ENCODE measurements around the gene GNGT2.

Gene GNGT2

DNA sequence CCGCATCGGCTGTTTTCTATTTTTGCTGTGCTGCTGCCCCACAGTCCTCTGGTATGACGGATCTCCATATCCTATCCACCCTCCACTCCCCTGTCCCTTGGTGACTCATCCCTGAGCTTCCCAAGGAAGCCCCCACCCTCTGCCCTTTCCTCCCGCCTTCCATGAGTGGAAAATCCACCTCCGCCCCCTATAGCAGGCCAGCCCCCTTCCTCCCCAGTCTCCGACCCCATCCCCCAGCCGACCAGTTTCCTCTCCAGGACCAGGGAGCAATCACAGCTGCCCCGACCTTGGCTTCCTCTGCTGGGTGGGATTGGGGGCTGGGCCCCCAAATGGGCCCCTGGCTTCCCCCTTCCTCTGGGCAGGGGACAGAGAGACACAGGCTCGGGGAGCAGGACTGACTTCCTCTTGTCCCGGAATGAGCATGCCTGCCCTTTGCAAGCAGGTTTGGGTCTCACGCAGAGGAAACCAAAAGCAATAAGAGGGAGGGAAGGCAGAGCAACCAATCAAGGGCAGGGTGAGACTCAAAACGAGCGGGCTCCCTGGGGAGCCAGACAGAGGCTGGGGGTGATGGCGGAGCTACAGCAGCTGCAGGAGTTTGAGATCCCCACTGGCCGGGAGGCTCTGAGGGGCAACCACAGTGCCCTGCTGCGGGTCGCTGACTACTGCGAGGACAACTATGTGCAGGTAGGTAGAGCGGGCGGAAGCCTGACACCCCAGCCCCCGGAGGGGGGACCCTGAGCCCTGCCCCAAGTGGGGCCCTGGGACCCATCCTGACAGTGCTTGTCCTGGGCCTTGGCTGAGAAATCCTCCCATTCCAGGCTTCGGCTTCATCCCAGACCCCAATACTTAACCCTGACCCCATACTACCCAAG lies at the start of gene GNGT2, which contains the start of gene ABI3:
TSS of gene GNGT2 (minus strand) at position 417 of the 872 bp plus-strand sequence. CDS start 3,152 bp downstream, outside the sequence.
TSS of gene ABI3 (plus strand) at position 550 of the 872 bp plus-strand sequence. CDS start at position 568, 18 bp downstream.
- no peak for DNase-seq

DNA sequence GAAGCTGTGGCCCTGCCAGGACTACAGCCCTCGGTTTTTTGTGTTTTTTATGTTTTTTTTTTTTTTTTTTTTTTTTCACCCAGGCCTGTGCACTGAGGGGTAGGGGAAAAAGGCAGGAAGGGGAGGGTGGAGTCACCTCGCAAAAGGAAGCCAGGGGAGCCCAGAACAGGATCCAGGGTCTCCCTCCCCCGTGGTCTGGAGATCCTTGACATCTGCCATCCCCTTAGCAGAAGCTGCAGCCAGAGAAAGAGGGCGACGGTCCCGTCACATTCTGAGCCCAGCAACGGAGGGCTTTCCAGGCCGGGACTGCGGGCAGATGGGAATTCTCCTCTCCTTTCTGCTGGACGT lies 49.3 kb upstream of the GNGT2 start:
- no peak for DNase-seq

GRCh38 chr17:49258394-49258793 lies 48.0 kb upstream of the GNGT2 start:
- DNase-seq = no peak

GRCh38 chr17:49255125-49255524 lies 44.8 kb upstream of the GNGT2 start:
- no peak for DNase-seq

- DNase-seq = no peak
These were observed 43.7 kb upstream of the GNGT2 start for GRCh38 chr17:49254066-49254465.

DNA sequence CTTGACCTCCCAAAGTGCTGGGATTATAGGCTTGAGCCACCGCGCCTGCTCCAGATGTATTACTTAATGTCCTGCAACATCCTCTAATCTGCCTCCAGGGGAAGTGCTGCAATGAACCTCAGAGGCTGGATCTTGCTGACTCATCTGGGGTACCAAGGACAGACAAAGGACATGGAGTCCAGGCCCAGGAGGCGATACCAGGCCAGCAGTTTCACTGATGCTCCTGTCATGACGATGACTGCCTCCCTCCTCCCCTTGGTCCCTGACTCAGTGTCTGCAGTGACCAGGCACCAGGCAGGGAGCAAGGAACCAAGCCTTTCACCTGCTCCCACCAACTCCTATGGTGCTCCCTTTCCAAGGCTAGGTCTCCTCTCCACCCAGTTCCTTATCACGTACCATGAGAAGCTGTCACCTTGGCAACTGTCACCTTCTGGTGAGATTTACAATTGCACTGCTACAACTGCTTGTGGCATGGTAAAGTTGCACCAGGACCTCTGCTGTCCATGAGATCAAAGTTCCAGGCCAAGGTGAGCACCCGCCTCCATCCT lies 41.8 kb upstream of the GNGT2 start:
- DNase-seq = no peak

- DNase-seq = no peak
These were observed 39.6 kb upstream of the GNGT2 start for GRCh38 chr17:49249890-49250522.

GRCh38 chr17:49249292-49249794 lies 39.0 kb upstream of the GNGT2 start:
- DNase-seq = no peak

GRCh38 chr17:49247944-49248343 lies 37.6 kb upstream of the GNGT2 start:
- DNase-seq = no peak

DNA sequence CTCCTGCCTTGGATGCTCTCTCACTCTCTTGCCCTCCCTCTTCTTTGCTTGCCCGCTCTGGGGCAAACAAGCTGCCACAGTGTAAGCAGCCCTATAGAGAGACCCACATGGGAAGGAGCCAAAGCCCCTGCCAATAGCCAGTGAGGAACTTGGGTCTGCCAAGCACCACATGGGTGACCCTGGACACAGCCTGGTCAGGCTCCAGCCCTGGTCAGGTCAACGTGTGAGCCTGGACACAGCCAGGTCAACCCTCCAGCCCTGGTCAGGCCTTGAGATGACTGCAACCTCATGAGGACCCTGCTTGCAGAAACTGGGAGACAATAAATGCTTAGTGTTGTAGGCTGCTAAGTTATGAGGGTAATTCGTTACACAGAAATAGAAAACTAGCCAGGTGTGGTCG lies 34.5 kb upstream of the GNGT2 start:
- DNase-seq = no peak

DNA sequence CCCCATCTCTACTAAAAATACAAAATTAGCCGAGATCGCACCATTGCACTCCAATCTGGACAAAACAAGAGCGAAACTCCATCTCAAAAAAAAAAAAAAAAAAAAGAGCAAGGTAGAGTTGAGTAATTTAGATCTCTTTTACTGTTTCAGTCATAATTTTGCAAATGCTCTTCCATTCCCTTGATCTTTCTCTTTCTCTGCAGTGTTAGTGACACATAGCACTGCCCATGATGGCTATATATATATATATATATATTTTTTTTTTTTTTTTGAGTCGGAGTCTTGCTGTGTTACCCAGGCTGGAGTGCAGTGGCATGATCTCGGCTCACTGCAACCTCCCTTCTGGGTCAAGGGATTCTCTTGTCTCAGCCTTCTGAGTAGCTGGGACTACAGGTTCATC lies 32.4 kb upstream of the GNGT2 start:
- DNase-seq = no peak

DNA sequence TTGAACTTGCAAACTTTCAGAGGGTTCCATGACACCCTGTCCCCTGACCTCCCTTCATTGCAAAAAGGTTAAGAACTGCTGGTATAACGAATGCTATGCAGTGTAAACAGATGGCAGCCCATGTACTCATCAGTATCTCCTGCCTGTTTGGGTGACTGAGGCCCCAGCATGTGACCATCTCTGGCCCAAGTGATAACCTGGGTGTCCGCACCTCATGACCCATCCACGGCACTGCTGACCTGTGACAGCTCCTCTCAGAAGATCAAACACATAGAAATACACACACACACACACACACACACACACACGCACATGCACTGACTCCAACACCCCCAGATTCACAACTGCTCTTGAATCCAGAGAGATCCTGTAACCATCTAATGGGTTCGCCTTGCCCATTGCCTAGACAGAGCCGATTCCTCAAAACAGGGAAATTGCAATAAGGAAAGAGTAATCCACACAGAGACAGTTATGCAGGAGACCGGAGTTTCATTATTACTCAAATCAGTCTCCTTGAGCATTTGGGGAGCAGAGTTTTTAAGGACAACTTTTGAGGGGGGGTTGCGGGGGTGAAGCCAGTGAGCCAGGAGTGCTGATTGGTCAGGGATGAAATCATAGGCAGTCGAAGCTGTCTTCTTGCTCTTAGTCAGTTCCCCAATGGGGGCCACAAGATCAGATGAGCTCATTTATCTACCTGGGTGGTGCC lies 31.5 kb upstream of the GNGT2 start:
- no peak for DNase-seq

- no peak for DNase-seq
These were observed 30.7 kb upstream of the GNGT2 start for GRCh38 chr17:49241040-49241439.

DNA sequence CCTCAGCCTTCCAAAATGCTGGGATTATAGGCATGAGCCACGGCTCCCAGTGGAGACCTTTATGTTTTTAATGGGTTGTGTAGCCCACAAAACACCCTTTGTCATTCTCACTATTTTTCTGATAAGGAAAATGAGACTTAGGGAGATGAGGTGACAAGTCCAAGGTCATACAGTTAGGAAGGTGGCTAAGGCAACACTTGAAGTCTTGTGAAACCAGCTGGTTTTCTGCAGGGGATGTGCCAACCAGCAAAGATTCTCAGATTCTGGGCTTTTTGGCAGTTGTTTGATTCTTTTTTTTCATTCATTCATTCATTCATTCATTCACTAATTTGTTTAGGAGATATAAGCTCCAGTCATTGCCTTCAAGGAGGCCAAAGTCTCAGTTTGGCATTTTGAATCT lies 30.2 kb upstream of the GNGT2 start:
- DNase-seq = no peak

- no peak for DNase-seq
These were observed 29.6 kb upstream of the GNGT2 start for GRCh38 chr17:49239963-49240362.

DNA sequence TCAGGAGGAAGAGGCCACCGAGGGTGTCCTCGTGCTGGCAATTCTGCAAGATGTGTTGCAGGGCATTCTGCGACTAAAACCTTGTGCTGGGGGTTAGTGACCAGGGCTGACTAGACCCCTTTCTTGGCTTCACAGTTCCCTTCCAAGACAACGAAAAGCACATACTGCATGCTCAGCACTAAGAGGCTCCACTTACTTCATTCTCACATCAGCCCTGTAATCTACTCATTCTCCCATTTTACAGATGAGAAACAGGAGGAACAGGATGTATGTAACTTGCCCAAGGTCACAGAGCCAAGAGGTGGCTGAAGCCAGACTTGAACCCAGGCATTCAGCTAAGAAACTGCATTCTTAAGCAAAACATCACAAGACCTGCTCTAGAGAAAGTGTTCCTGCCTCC lies 25.5 kb upstream of the GNGT2 start:
- no peak for DNase-seq

- no peak for DNase-seq
These were observed 24.2 kb upstream of the GNGT2 start for GRCh38 chr17:49234509-49235080.

DNA sequence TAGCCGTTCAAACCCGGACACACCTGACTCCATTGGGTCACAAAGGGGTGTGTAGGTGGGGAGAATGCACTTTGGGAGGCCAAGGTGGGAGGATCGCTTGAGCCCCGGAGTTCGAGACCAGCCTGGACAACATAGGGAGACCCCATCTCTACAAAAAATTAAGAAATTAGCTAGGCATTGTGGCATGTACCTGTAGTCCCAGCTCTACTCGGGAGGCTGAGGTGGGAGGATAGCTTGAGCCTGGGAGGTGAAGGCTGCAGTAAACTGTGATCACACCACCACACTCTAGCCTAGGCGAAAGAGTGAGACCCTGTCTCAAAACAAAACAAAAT lies 21.2 kb upstream of the GNGT2 start:
- DNase-seq = no peak

DNA sequence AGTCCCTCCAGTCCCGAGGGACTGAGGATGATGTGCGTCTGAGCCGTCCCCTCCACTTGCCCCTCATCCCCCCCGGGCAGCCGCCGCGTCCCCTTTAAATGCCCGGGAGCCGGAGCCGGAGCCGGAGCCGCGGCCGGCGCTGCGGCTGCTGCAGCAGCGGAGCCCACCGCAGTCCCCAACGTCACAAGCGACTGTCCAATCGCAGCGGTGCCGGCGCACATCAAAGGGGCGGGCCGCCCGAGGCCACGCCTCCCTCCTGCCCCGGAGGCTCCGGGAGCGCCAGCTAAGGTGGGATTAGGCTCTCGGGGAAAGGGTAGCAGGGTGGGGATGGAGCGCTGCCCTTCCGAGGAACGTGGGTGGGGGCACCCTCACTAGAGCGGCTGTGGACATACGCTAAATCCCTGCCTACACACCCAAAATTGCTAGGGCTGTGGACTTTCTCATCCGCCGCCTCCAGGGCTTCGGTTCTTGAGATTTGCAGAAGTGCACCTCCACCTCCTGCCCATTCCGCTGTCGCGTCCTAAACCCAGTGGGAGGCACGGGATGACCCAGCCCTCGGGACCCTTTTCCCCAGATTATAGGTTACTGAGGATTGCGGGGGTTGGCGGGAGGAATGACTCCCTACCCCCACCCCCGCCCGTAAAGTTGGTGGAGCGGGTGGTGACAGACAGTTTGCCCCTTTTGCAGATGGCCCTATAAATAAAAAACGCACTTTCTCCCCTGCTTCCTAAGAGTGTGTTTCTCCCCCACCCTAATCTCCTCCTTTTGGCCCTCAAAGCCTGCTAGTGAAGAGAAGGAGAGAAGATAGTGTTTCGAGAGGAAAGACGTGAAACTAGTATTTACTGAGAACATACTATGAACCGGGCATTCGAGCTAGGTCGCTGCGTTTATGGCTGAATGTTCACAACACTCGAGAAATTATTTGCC lies 20.5 kb upstream of the GNGT2 start, which contains the start of gene PHOSPHO1:
TSS of gene PHOSPHO1 (minus strand) at position 152 of the 927 bp plus-strand sequence. CDS start 4,096 bp downstream, outside the sequence.
- peak; percentile 43 for DNase-seq

- no peak for DNase-seq
These were observed 19.6 kb upstream of the GNGT2 start for GRCh38 chr17:49229805-49230600.
